ENCODE measurements around the gene AGPAT3. TPM values are rescaled to one million over a fixed set of nuclear protein-coding genes. Genes with fewer than 3 reads are reported as not detected.
A peak's percentile ranks its signal among the peaks of the same experiment; 100 is the strongest.

AGPAT3 gene
- total RNA-seq, 1 experiment from 2014 or later: 58.3 TPM

DNA sequence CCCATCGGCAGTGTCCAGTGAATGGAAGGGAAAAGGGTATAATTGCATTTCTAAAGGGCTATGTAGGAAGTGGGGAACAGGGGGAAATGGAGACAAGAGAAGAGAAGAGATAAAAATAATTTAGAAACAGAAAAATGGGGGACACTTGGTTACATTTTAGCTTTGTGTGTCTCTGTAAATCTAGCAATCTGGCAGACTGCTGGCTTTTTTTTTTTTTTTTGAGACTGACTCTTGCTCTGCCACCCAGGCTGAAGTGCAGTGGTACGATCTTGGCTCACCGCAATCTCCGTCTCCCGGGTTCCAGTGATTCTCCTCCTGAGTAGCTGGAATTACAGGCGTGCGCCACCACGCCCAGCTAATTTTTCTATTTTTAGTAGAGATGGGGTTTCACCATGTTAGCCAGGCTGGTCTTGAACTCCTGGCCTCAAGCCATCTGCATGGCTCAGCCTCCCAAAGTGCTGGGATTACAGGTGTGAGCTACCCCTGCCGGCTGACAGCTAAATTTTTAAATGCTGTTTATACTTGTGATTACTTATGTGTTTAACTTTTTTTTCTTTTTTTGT lies 53.4 kb downstream of the AGPAT3 start:
- BruUV-seq (replicated peaks): no TSS peak
- TF ChIP-seq, protein P1, sequence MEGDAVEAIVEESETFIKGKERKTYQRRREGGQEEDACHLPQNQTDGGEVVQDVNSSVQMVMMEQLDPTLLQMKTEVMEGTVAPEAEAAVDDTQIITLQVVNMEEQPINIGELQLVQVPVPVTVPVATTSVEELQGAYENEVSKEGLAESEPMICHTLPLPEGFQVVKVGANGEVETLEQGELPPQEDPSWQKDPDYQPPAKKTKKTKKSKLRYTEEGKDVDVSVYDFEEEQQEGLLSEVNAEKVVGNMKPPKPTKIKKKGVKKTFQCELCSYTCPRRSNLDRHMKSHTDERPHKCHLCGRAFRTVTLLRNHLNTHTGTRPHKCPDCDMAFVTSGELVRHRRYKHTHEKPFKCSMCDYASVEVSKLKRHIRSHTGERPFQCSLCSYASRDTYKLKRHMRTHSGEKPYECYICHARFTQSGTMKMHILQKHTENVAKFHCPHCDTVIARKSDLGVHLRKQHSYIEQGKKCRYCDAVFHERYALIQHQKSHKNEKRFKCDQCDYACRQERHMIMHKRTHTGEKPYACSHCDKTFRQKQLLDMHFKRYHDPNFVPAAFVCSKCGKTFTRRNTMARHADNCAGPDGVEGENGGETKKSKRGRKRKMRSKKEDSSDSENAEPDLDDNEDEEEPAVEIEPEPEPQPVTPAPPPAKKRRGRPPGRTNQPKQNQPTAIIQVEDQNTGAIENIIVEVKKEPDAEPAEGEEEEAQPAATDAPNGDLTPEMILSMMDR (IDR thresholded peaks at IDR 0.05; ENCODE audit: unreplicated experiment): no peak
- POLR2A ChIA-PET: interaction anchor here (0.6 to 1.5 kb wide), 2 partner anchors 83 to 107 kb away, joined by 3 to 4 read pairs; no protein-coding TSS in a partner anchor
- no peak overlapping the region for H3K4me3 Mint-ChIP-seq (ENCODE audit: unreplicated experiment)
- CTCF ChIA-PET: interaction anchor here (0.6 to 0.8 kb wide), 2 partner anchors 61 to 66 kb away, joined by 3 read pairs; no protein-coding TSS in a partner anchor
- H3K27ac Mint-ChIP-seq (ENCODE audit: low read depth, unreplicated experiment): peak overlapping the region; percentile 61
- H3K9me3 Mint-ChIP-seq (ENCODE audit: unreplicated experiment): no peaks in the 10 kb centered on the region
- peaks cover 24% of the 10 kb centered on the region for H3K36me3 Mint-ChIP-seq (ENCODE audit: insufficient read depth, unreplicated experiment)
- no peaks in the 10 kb centered on the region for H3K27me3 Mint-ChIP-seq (ENCODE audit: insufficient read depth, unreplicated experiment)
- intact Hi-C loops (cut with micrococcal nuclease): no loop called here
- DNase-seq (ENCODE audit: unreplicated experiment): peak; percentile 14
- peaks cover 24% of the 10 kb centered on the region for H3K4me1 Mint-ChIP-seq (ENCODE audit: insufficient read depth, unreplicated experiment)

DNA sequence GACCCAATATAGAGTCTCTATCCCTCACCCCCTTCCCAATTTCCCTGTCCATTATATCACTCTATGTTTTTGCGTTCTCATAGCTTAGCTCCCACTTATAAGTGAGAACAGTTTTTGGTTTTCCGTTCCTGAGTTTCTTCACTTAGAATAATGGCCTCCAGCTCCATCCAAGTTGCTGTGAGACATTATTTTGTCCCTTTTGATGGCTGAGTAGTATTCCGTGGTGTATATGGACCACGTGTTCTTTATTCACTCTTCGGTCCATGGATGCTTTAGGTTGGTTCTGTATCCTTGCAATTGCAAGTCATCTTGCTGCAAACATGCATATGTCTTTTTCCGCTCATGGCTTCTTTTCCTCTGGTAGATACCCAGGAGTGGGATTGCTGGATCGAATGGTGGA lies 54.3 kb downstream of the AGPAT3 start:
- H3K9me3 Mint-ChIP-seq (ENCODE audit: unreplicated experiment): no peaks in the 10 kb centered on the region
- TF ChIP-seq, protein P1 (IDR thresholded peaks at IDR 0.05; ENCODE audit: unreplicated experiment): no peak

DNA sequence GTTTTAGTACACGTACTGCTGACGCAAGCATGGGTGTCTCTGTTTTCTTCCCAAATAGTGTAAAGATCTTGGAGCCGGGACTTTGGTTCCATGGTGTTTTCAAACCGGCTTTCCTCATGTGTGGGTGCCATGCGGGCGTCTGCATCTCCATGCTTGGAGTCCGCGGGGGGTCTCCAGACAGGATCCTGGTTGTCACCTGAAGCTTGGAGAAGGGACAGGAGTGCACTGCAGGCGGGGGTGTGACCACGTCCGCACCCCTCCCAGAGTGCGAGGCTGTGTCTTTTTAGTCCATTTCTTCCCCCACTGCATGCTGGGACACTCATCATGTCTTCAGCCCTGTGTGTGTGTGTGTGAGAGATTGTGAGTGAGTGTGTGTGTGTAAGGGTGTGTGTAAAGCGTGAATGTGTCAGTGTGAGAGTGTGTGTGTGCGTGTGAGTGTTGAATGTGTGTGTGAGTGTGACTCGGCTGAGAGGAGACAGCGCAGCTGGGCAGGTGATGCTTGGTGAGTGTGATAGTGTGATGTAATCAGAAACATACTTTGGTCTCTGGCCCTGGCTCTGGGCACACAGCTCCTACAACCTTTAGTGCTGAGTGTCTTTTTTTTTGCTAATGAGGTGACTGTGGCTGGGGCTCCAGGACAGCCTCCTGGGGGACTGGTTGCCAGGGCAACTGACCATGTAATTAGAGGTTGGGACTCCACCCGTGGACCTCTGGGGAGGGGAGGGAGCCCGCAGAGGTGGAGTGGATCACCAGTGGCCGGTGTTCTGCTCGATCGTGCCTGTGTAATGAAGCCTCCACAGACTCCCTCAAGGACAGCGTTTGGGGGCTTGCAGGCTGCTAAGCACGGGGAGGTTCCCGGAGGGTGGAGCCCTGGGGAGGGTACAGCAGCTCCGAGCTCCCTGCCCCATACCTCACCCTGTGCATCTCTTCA lies 55.1 kb downstream of the AGPAT3 start:
- POLR2A ChIA-PET: no interaction called here
- Mint-ChIP-seq H3K27ac (ENCODE audit: low read depth, unreplicated experiment) (no peak overlapping the region), H3K27me3 (ENCODE audit: insufficient read depth, unreplicated experiment) (no peaks in the 10 kb centered on the region), H3K4me3 (ENCODE audit: unreplicated experiment) (no peak overlapping the region), H3K9me3 (ENCODE audit: unreplicated experiment) (no peaks in the 10 kb centered on the region), H3K4me1 (ENCODE audit: insufficient read depth, unreplicated experiment) (peaks cover 24% of the 10 kb centered on the region), H3K36me3 (ENCODE audit: insufficient read depth, unreplicated experiment) (peaks cover 28% of the 10 kb centered on the region)
- TF ChIP-seq, protein P1 (IDR thresholded peaks at IDR 0.05; ENCODE audit: unreplicated experiment): no peak
- CTCF ChIA-PET: no interaction called here
- intact Hi-C loops (cut with micrococcal nuclease): no loop called here
- no TSS peak for BruUV-seq (replicated peaks)
- no peak for DNase-seq (ENCODE audit: unreplicated experiment)

More for the DNA sequence above, 54.3 kb downstream of the AGPAT3 start:
- POLR2A ChIA-PET: interaction anchor here (1.5 kb wide), 1 partner anchor 108 kb away, joined by 4 read pairs; no protein-coding TSS in a partner anchor
- intact Hi-C loops (cut with micrococcal nuclease): no loop called here
- CTCF ChIA-PET: no interaction called here
- no peak overlapping the region for H3K27ac Mint-ChIP-seq (ENCODE audit: low read depth, unreplicated experiment)
- no peak for DNase-seq (ENCODE audit: unreplicated experiment)
- H3K36me3 Mint-ChIP-seq (ENCODE audit: insufficient read depth, unreplicated experiment): peaks cover 24% of the 10 kb centered on the region
- no peak overlapping the region for H3K4me3 Mint-ChIP-seq (ENCODE audit: unreplicated experiment)
- H3K4me1 Mint-ChIP-seq (ENCODE audit: insufficient read depth, unreplicated experiment): peaks cover 24% of the 10 kb centered on the region
- no peaks in the 10 kb centered on the region for H3K27me3 Mint-ChIP-seq (ENCODE audit: insufficient read depth, unreplicated experiment)
- BruUV-seq (replicated peaks): no TSS peak

DNA sequence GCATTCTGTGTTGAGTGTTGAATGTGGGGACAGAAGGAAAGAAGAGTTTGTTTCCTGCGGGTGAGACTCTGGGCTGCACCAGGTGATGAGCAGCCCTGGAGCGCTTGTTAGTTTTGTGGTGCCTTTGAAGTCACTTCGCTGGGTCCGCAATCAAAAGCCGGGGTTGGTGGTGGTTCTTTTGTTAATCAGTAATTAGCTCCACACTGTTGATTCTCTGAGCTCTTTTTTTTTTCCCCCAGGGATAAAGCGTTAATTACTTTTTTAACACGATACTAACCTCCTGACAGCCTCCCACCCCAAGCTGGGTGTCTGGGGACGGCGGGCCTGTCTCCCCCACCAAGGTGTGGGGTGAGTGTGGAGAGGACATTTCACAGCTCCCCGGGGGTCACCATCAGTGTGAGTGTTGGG lies 56.6 kb downstream of the AGPAT3 start:
- no TSS peak for BruUV-seq (replicated peaks)
- no peaks in the 10 kb centered on the region for H3K9me3 Mint-ChIP-seq (ENCODE audit: unreplicated experiment)
- H3K27me3 Mint-ChIP-seq (ENCODE audit: insufficient read depth, unreplicated experiment): no peaks in the 10 kb centered on the region
- no peak for DNase-seq (ENCODE audit: unreplicated experiment)
- H3K4me3 Mint-ChIP-seq (ENCODE audit: unreplicated experiment): no peak overlapping the region
- peak overlapping the region; percentile 31 for H3K27ac Mint-ChIP-seq (ENCODE audit: low read depth, unreplicated experiment)
- ChIA-PET POLR2A (no interaction called here), CTCF (interaction anchor here (0.7 kb wide), 2 partner anchors 54 to 150 kb away, joined by 3 read pairs; no protein-coding TSS in a partner anchor)
- TF ChIP-seq, protein P1 (IDR thresholded peaks at IDR 0.05; ENCODE audit: unreplicated experiment): no peak
- peaks cover 39% of the 10 kb centered on the region for H3K36me3 Mint-ChIP-seq (ENCODE audit: insufficient read depth, unreplicated experiment)
- peaks cover 24% of the 10 kb centered on the region for H3K4me1 Mint-ChIP-seq (ENCODE audit: insufficient read depth, unreplicated experiment)
- intact Hi-C loops (cut with micrococcal nuclease): no loop called here

All from MCF 10A (cell line).